B cell (primary cell): ENCODE results near the gene DACH1.

ENCODE experiments used
- EZH2 ChIP-seq: IDR thresholded peaks from 2 replicates; pipeline ENCODE4 v1.6.1; 2012; ENCODE audit warnings: borderline replicate concordance, low read depth, mild to moderate bottlenecking, moderate library complexity, low read length; ENCODE audit not compliant: insufficient read depth, poor library complexity, severe bottlenecking
- TF ChIP-seq, protein P1 (sequence below): fragments of 200-600 bp; IDR thresholded peaks from one replicate; pipeline ENCODE4 v1.8.0; 2022; ENCODE audit warnings: antibody characterized with exemption, mild to moderate bottlenecking

DNA sequence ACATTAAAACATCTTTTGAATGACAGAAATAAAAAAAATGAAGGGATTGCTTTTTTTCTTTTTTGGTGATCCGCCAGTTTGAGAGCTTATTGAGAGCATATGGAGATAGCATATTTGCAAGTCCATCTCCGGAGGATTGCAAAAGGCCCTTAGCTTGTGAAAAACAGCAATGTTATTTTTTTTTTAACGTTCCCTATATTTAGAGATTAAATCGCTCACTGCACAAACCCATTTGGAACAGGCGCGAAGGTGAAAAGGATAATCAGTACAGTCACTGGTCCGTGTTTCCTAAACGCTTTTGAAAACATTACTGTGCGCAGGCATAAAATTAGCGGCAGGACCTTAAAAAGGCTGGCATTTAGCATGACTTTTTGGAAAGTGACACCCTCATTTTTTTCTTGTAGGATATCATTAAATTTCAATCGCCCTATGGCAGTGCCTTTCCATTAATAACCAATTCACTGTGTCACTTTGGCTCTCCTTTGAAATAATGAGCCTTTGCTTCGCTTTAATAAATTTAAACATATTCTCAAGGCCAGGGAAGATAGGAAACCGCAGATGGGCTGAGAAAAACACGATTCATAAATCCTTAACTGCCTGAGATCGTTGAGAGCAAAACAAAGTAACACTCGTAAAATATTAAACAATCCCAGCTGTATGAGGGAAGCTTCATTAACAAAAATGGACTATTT is 342.2 kb downstream of the DACH1 start:
- TF ChIP-seq, protein P1, sequence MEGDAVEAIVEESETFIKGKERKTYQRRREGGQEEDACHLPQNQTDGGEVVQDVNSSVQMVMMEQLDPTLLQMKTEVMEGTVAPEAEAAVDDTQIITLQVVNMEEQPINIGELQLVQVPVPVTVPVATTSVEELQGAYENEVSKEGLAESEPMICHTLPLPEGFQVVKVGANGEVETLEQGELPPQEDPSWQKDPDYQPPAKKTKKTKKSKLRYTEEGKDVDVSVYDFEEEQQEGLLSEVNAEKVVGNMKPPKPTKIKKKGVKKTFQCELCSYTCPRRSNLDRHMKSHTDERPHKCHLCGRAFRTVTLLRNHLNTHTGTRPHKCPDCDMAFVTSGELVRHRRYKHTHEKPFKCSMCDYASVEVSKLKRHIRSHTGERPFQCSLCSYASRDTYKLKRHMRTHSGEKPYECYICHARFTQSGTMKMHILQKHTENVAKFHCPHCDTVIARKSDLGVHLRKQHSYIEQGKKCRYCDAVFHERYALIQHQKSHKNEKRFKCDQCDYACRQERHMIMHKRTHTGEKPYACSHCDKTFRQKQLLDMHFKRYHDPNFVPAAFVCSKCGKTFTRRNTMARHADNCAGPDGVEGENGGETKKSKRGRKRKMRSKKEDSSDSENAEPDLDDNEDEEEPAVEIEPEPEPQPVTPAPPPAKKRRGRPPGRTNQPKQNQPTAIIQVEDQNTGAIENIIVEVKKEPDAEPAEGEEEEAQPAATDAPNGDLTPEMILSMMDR: no peak
- TF ChIP-seq EZH2: no peak
